ENCODE data around the gene SNTB2. TPM values are rescaled to one million over a fixed set of nuclear protein-coding genes. Genes with fewer than 3 reads are reported as not detected.

The SNTB2 gene
- total RNA-seq, 5 donors from 2014 or later (not counting 1 experiment from before 2014, with no cell fraction given), result 13.2 to 23.1 (median 17.3) TPM

DNA sequence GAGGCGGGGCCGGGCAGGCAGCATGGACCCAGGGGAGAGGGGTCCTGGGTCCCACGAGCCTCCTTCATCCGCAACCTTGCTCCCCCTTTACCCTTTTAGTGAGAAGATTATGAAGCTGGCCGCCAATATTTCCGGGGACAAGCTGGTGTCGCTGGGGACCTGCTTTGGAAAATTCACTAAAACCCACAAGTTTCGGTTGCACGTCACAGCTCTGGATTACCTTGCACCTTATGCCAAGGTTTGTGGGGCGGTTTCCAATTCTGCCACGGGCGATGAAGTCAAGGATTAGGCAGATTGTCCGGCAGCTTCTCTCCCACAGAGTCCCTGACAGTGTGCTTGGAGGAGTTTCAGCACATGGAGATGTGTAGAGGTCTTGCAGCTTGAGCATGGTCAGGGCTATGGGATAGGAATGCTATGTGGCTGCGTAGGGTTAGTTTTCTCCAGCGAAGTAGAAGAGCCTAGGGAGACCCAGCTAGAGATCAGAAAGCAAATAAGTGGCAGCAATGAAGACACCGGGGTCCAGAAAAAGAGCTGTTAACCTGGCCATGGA is 153.2 kb downstream of the SNTB2 start:
- 1% methylated on average over 7 of the region's 16 CpGs for WGBS (ENCODE audit: insufficient coverage)
- no peak for ATAC-seq (replicated peaks in 1 of 4)
- H3K27ac Mint-ChIP-seq, result peak overlapping the region; percentile 97 to 100
- ChIA-PET CTCF (interaction anchor here in 1 of 2 donors (0.5 to 0.8 kb wide), 5 partner anchors 11 to 415 kb away, joined by 3 read pairs; partner anchors contain the start of gene NOB1), POLR2A (interaction anchor here (0.5 to 0.6 kb wide), 4 partner anchors 38 to 1949 kb away, joined by 3 to 12 read pairs (median 4); partner anchors contain the start of genes AARS1 (in 1 of the 2) and CMTR2 (in 1 of the 2))
- peak overlapping the region; percentile 98 to 100 (median 100) for H3K4me3 Mint-ChIP-seq
- H3K9me3 Mint-ChIP-seq, result no peaks in the 10 kb centered on the region
- H3K27me3 Mint-ChIP-seq, result no peaks in the 10 kb centered on the region
- H3K36me3 ChIP-seq (ENCODE audit: control insufficient read depth in 2 of 2, extremely low read depth in 1 of 2, insufficient read depth in 1 of 2, low read length in 1 of 2), result peaks cover 4 to 38% of the 10 kb centered on the region in 2 donors
- no peaks in the 10 kb centered on the region for H3K27me3 ChIP-seq (replicated peaks in 1 of 2; ENCODE audit: control insufficient read depth in 2 of 2, extremely low read depth in 1 of 2, insufficient read depth in 2 of 2, low read length in 1 of 2)
- peaks cover 48 to 57% (median 50%) of the 10 kb centered on the region in 3 donors for H3K4me1 Mint-ChIP-seq
- peak overlapping the region; percentile 74 for H3K27ac ChIP-seq (ENCODE audit: low read length)
- H3K9me3 ChIP-seq, result no peaks in the 10 kb centered on the region
- peak overlapping the region; percentile 87 to 88 for H3K4me3 ChIP-seq (ENCODE audit: control insufficient read depth in 1 of 2, extremely low read depth in 1 of 2, low read length in 1 of 2)
- peak in 1 of 35 experiments; percentile 37 for DNase-seq
- peaks cover 9 to 31% of the 10 kb centered on the region in 2 experiments for H3K4me1 ChIP-seq (ENCODE audit: control insufficient read depth in 1 of 2, extremely low read depth in 1 of 2, insufficient read depth in 2 of 2, low read length in 2 of 2)
- peaks cover 32% of the 10 kb centered on the region for H3K36me3 Mint-ChIP-seq

DNA sequence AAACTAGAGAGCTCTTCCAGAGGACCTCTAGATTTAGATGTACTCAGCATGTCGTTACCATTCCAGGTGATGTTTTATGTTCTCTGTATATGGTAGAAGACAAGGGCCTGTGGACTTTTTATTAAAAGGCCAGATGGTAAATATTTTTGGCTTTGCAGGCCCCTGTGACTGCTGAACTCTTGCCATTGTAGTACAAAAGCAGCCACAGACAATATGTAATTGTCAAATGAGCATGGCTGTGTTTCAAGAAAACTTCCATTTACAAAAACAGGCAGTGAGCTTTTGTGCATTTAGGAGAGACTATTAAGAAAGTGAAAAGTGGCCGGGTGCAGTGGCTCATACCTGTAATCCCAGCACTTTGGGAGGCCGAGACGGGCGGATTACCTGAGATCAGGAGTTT is 157.2 kb downstream of the SNTB2 start:
- H3K4me1 ChIP-seq (ENCODE audit: control insufficient read depth in 1 of 2, extremely low read depth in 1 of 2, insufficient read depth in 2 of 2, low read length in 2 of 2), result peaks cover 5 to 26% of the 10 kb centered on the region in 2 experiments
- no peaks in the 10 kb centered on the region for H3K9me3 ChIP-seq
- H3K4me3 ChIP-seq (ENCODE audit: control insufficient read depth in 1 of 2, extremely low read depth in 1 of 2, low read length in 1 of 2), result no peak overlapping the region
- Mint-ChIP-seq H3K27ac (no peak overlapping the region), H3K4me1 (peaks cover 23 to 33% (median 23%) of the 10 kb centered on the region in 3 donors), H3K9me3 (no peaks in the 10 kb centered on the region), H3K27me3 (no peaks in the 10 kb centered on the region), H3K36me3 (peaks cover 21% of the 10 kb centered on the region), H3K4me3 (no peak overlapping the region)
- H3K36me3 ChIP-seq (ENCODE audit: control insufficient read depth in 2 of 2, extremely low read depth in 1 of 2, insufficient read depth in 1 of 2, low read length in 1 of 2), result peaks cover 4 to 26% of the 10 kb centered on the region in 2 donors
- no peaks in the 10 kb centered on the region for H3K27me3 ChIP-seq (replicated peaks in 1 of 2; ENCODE audit: control insufficient read depth in 2 of 2, extremely low read depth in 1 of 2, insufficient read depth in 2 of 2, low read length in 1 of 2)
- DNase-seq, result no peak
- no peak overlapping the region for H3K27ac ChIP-seq (ENCODE audit: low read length)
- ChIA-PET CTCF (interaction anchor here in 1 of 2 donors (0.6 kb wide), 1 partner anchor 568 kb away, joined by 4 read pairs; no protein-coding TSS in a partner anchor), POLR2A (interaction anchor here in 1 of 2 donors (0.6 kb wide), 1 partner anchor 37 kb away, joined by 3 read pairs; no protein-coding TSS in a partner anchor)
- WGBS (ENCODE audit: insufficient coverage), result 100% methylated on average over 3 of the region's 5 CpGs
- no peak for ATAC-seq (replicated peaks in 1 of 4)

DNA sequence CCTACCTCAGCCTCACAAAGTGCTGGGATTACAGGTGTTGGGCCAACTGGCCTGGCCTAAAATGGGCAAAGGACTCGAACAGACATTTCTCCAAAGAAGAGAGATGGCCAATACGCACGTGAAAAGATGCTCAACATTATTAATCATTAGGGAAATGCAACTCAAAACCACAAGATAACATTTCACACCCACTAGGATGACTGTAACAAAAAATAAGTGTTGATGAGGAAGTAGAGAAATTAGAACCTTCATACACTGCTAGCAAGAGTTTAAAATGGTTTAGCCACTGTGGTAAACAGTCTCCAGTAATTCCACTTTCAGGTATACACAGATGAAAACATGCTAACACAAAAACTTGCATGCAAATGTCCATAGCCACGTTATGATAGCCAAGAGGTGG is 159.0 kb downstream of the SNTB2 start:
- no peak overlapping the region for H3K4me3 Mint-ChIP-seq
- CTCF ChIA-PET, result no interaction called here
- Histone ChIP-seq H3K27ac (ENCODE audit: low read length) (peak overlapping the region; percentile 21), H3K27me3 (replicated peaks in 1 of 2; ENCODE audit: control insufficient read depth in 2 of 2, extremely low read depth in 1 of 2, insufficient read depth in 2 of 2, low read length in 1 of 2) (no peaks in the 10 kb centered on the region), H3K36me3 (ENCODE audit: control insufficient read depth in 2 of 2, extremely low read depth in 1 of 2, insufficient read depth in 1 of 2, low read length in 1 of 2) (peaks cover 5 to 26% of the 10 kb centered on the region in 2 donors), H3K4me1 (ENCODE audit: control insufficient read depth in 1 of 2, extremely low read depth in 1 of 2, insufficient read depth in 2 of 2, low read length in 2 of 2) (peaks cover 0 to 14% of the 10 kb centered on the region in 2 experiments), H3K4me3 (ENCODE audit: control insufficient read depth in 1 of 2, extremely low read depth in 1 of 2, low read length in 1 of 2) (no peak overlapping the region), H3K9me3 (no peaks in the 10 kb centered on the region)
- H3K36me3 Mint-ChIP-seq, result peaks cover 18% of the 10 kb centered on the region
- peak overlapping the region in 1 of 2 donors; percentile 64 for H3K27ac Mint-ChIP-seq
- POLR2A ChIA-PET, result no interaction called here
- DNase-seq, result no peak
- no peaks in the 10 kb centered on the region for H3K9me3 Mint-ChIP-seq
- H3K4me1 Mint-ChIP-seq, result peaks cover 6 to 18% (median 9%) of the 10 kb centered on the region in 3 donors
- WGBS (ENCODE audit: insufficient coverage), result no CpG with 5 or more reads among the region's 4 CpGs
- no peaks in the 10 kb centered on the region for H3K27me3 Mint-ChIP-seq
- ATAC-seq (replicated peaks in 1 of 4), result no peak

DNA sequence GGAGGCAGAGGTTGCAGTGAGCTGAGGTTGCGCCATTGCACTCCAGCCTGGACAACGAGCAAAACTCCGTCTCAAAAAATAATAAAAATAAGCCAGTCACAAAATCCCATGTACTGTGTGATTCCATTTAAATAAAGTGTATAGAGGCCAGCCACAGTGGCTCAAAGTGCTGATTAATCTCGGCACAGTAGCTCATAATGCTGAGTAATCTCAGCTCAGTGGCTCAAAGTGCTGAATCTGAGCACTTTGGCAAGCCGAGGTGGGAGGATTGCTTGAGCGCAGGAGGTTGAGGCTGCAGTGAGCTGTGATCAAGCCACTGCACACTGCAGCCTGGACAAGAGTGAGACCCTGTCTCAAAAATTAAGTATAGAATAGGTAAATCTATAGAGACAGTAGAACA is 159.7 kb downstream of the SNTB2 start:
- ATAC-seq (replicated peaks in 1 of 4) (no peak), DNase-seq (no peak)
- ChIA-PET POLR2A (no interaction called here), CTCF (no interaction called here)
- H3K9me3 Mint-ChIP-seq, result no peaks in the 10 kb centered on the region
- WGBS (ENCODE audit: insufficient coverage), result 59% methylated on average over 3 of the region's 6 CpGs
- Histone ChIP-seq H3K4me1 (ENCODE audit: control insufficient read depth in 1 of 2, extremely low read depth in 1 of 2, insufficient read depth in 2 of 2, low read length in 2 of 2) (peaks cover 0 to 14% of the 10 kb centered on the region in 2 experiments), H3K27ac (ENCODE audit: low read length) (no peak overlapping the region), H3K9me3 (no peaks in the 10 kb centered on the region), H3K4me3 (ENCODE audit: control insufficient read depth in 1 of 2, extremely low read depth in 1 of 2, low read length in 1 of 2) (no peak overlapping the region), H3K27me3 (replicated peaks in 1 of 2; ENCODE audit: control insufficient read depth in 2 of 2, extremely low read depth in 1 of 2, insufficient read depth in 2 of 2, low read length in 1 of 2) (no peaks in the 10 kb centered on the region), H3K36me3 (ENCODE audit: control insufficient read depth in 2 of 2, extremely low read depth in 1 of 2, insufficient read depth in 1 of 2, low read length in 1 of 2) (peaks cover 6 to 23% of the 10 kb centered on the region in 2 donors)
- H3K36me3 Mint-ChIP-seq, result peaks cover 11% of the 10 kb centered on the region
- peaks cover 1 to 10% (median 2%) of the 10 kb centered on the region in 3 donors for H3K4me1 Mint-ChIP-seq
- H3K4me3 Mint-ChIP-seq, result no peak overlapping the region
- no peaks in the 10 kb centered on the region for H3K27me3 Mint-ChIP-seq
- H3K27ac Mint-ChIP-seq, result no peak overlapping the region

DNA sequence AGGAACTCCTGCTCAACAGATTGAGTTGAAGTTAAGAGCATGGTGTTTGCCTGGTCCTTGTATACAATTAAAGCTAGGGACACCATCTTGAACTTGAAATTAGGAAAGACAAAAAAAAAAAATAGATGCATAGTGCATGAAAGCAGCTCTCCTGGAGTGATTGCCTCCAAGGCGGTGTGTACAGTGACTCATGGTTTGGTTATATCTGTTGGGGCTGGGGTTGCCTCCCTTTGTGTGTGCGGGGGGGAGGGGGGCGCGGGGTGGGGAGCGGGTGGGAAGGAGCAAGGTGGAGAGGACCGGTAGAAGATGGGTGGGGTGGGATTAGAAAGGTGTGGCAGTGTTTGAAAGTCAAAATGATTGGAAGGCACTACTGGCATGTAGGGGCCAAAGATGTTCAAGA is 161.3 kb downstream of the SNTB2 start:
- Mint-ChIP-seq H3K27me3 (no peaks in the 10 kb centered on the region), H3K4me3 (no peak overlapping the region), H3K36me3 (peaks cover 10% of the 10 kb centered on the region), H3K9me3 (no peaks in the 10 kb centered on the region), H3K27ac (no peak overlapping the region), H3K4me1 (peaks cover 0 to 7% (median 0%) of the 10 kb centered on the region in 3 donors)
- CTCF ChIA-PET, result no interaction called here
- no peaks in the 10 kb centered on the region for H3K9me3 ChIP-seq
- DNase-seq (no peak), ATAC-seq (replicated peaks in 1 of 4) (no peak)
- peaks cover 0 to 14% of the 10 kb centered on the region in 2 experiments for H3K4me1 ChIP-seq (ENCODE audit: control insufficient read depth in 1 of 2, extremely low read depth in 1 of 2, insufficient read depth in 2 of 2, low read length in 2 of 2)
- POLR2A ChIA-PET, result no interaction called here
- no peak overlapping the region for H3K27ac ChIP-seq (ENCODE audit: low read length)
- WGBS (ENCODE audit: insufficient coverage), result 83% methylated on average over 2 of the region's 6 CpGs
- H3K4me3 ChIP-seq (ENCODE audit: control insufficient read depth in 1 of 2, extremely low read depth in 1 of 2, low read length in 1 of 2), result no peak overlapping the region
- H3K27me3 ChIP-seq (replicated peaks in 1 of 2; ENCODE audit: control insufficient read depth in 2 of 2, extremely low read depth in 1 of 2, insufficient read depth in 2 of 2, low read length in 1 of 2), result no peaks in the 10 kb centered on the region
- peaks cover 6 to 16% of the 10 kb centered on the region in 2 donors for H3K36me3 ChIP-seq (ENCODE audit: control insufficient read depth in 2 of 2, extremely low read depth in 1 of 2, insufficient read depth in 1 of 2, low read length in 1 of 2)

DNA sequence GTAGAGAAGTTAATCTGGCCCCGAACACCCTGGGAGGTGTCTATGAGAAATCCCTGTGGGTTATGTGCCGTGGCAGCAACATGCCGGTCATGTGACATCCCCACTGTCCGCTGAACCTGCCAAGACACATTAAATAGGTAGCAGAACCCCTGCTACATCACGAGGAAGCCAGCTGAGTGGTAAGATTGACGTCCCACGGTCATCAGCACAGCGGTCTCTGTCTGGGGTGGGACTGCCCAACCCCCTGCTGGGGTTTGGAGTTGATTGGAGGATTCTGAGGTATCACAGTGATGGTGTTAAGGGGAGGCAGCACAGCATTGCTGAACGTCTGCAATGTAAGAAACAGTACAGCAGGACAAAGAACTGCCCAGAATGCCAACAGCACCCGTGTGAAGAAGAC is 162.6 kb downstream of the SNTB2 start:
- no peaks in the 10 kb centered on the region for H3K27me3 ChIP-seq (replicated peaks in 1 of 2; ENCODE audit: control insufficient read depth in 2 of 2, extremely low read depth in 1 of 2, insufficient read depth in 2 of 2, low read length in 1 of 2)
- POLR2A ChIA-PET, result no interaction called here
- peaks cover 0 to 14% of the 10 kb centered on the region in 2 experiments for H3K4me1 ChIP-seq (ENCODE audit: control insufficient read depth in 1 of 2, extremely low read depth in 1 of 2, insufficient read depth in 2 of 2, low read length in 2 of 2)
- no peaks in the 10 kb centered on the region for H3K9me3 Mint-ChIP-seq
- no peak overlapping the region for H3K4me3 ChIP-seq (ENCODE audit: control insufficient read depth in 1 of 2, extremely low read depth in 1 of 2, low read length in 1 of 2)
- WGBS (ENCODE audit: insufficient coverage), result 100% methylated on average over 3 of the region's 10 CpGs
- DNase-seq, result no peak
- H3K4me1 Mint-ChIP-seq, result peaks cover 0 to 7% (median 0%) of the 10 kb centered on the region in 3 donors
- CTCF ChIA-PET, result no interaction called here
- H3K4me3 Mint-ChIP-seq, result no peak overlapping the region
- no peak overlapping the region for H3K27ac ChIP-seq (ENCODE audit: low read length)
- no peaks in the 10 kb centered on the region for H3K9me3 ChIP-seq
- ATAC-seq (replicated peaks in 1 of 4), result no peak
- peaks cover 11% of the 10 kb centered on the region for H3K36me3 Mint-ChIP-seq
- peak overlapping the region; percentile 6 to 22 for H3K27ac Mint-ChIP-seq
- H3K36me3 ChIP-seq (ENCODE audit: control insufficient read depth in 2 of 2, extremely low read depth in 1 of 2, insufficient read depth in 1 of 2, low read length in 1 of 2), result peaks cover 6 to 7% of the 10 kb centered on the region in 2 donors
- H3K27me3 Mint-ChIP-seq, result no peaks in the 10 kb centered on the region

Data from T-cell (primary cell).